CD14-positive monocyte (primary cell): Measurements from ENCODE around the gene NEGR1. TPM values are rescaled to one million over a fixed set of nuclear protein-coding genes. Genes with fewer than 3 reads are reported as not detected.

Experiments
- DNase-seq, 3 donors: peaks; one replicate each; pipeline ENCODE4 v3.0.0-alpha.2; 2011 to 2022
- H2AFZ ChIP-seq: 2 replicates; pipeline ENCODE4 v1.6.0; 2012; ENCODE audit warnings: mild to moderate bottlenecking, low read depth, low read length, inconsistent platforms; ENCODE audit not compliant: insufficient read depth, poor library complexity, severe bottlenecking
- H3K27ac ChIP-seq, 2 donors: 1 replicate in 1 of 2; 2 replicates in 1 of 2; pipeline ENCODE4 v1.5.1; 2012 to 2013; ENCODE audit warnings: low read length in 2 of 2, control low read depth in 1 of 2, inconsistent platforms in 1 of 2, low read depth in 1 of 2, mild to moderate bottlenecking in 1 of 2
- H3K27me3 ChIP-seq, 2 donors: one replicate each; pipeline versions ENCODE4 v1.6.0 to v1.6.1; 2011 to 2013; ENCODE audit warnings: low read length in 2 of 2; ENCODE audit not compliant: control insufficient read depth in 2 of 2, insufficient read depth in 2 of 2
- H3K36me3 ChIP-seq, 2 donors: replicated peaks in 1 of 2; 1 replicate in 1 of 2; 2 replicates in 1 of 2; pipeline versions ENCODE4 v1.5.1 to v1.6.1; 2012 to 2013; ENCODE audit warnings: low read length in 2 of 2, control low read depth in 1 of 2, inconsistent platforms in 1 of 2, mild to moderate bottlenecking in 1 of 2; ENCODE audit not compliant: insufficient read depth in 2 of 2, control insufficient read depth in 1 of 2
- H3K4me1 ChIP-seq, 2 donors: 1 replicate in 1 of 2; 2 replicates in 1 of 2; pipeline versions ENCODE4 v1.5.1 to v1.6.1; 2012 to 2013; ENCODE audit warnings: low read length in 2 of 2, control low read depth in 1 of 2, inconsistent platforms in 1 of 2, mild to moderate bottlenecking in 1 of 2, moderate library complexity in 1 of 2; ENCODE audit not compliant: insufficient read depth in 2 of 2, control insufficient read depth in 1 of 2
- H3K4me2 ChIP-seq: replicated peaks from 2 replicates; pipeline ENCODE3; 2012; ENCODE audit warnings: low read length, moderate library complexity, mild to moderate bottlenecking; ENCODE audit not compliant: poor library complexity, severe bottlenecking; ENCODE audit errors: extremely low read depth
- H3K4me3 ChIP-seq, 3 experiments: fragments of 200-600 bp in 1 of 3; sonication (generic) in 1 of 3; replicated peaks in 1 of 3; 1 replicate in 2 of 3; 2 replicates in 1 of 3; pipeline ENCODE4 v1.5.1; 2011 to 2013; ENCODE audit warnings: low read length in 3 of 3, mild to moderate bottlenecking in 3 of 3, control low read depth in 2 of 3, low read depth in 2 of 3, inconsistent platforms in 1 of 3, moderate library complexity in 1 of 3
- H3K79me2 ChIP-seq: 2 replicates; pipeline ENCODE4 v1.6.0; 2012; ENCODE audit warnings: mild to moderate bottlenecking, control low read depth, inconsistent platforms, low read length, moderate library complexity; ENCODE audit not compliant: insufficient read depth
- H3K9ac ChIP-seq: 2 replicates; pipeline ENCODE4 v1.6.0; 2017; ENCODE audit warnings: low read length, mild to moderate bottlenecking; ENCODE audit not compliant: insufficient read depth, poor library complexity, severe bottlenecking
- H3K9me3 ChIP-seq, 2 donors: replicated peaks in 1 of 2; 1 replicate in 1 of 2; 2 replicates in 1 of 2; pipeline versions ENCODE4 v1.5.1 to v1.6.1; 2012 to 2013; ENCODE audit warnings: low read length in 2 of 2, control low read depth in 1 of 2; ENCODE audit not compliant: control insufficient read depth in 1 of 2, insufficient read depth in 1 of 2
- H4K20me1 ChIP-seq: 2 replicates; pipeline ENCODE4 v1.6.0; 2012; ENCODE audit warnings: mild to moderate bottlenecking, low read length, control low read depth, moderate library complexity; ENCODE audit not compliant: insufficient read depth
- H3K27ac Mint-ChIP-seq, 7 donors: one replicate each; pipeline ENCODE4 v1.8.0; 2020; ENCODE audit warnings: mild to moderate bottlenecking in 7 of 7, mixed read lengths in 7 of 7, moderate library complexity in 6 of 7, inconsistent platforms in 2 of 7
- H3K27me3 Mint-ChIP-seq, 3 donors: one replicate each; pipeline ENCODE4 v1.8.0; 2021 to 2022; ENCODE audit warnings: low read depth in 3 of 3, mild to moderate bottlenecking in 3 of 3, mixed read lengths in 3 of 3, moderate library complexity in 3 of 3, inconsistent platforms in 1 of 3
- H3K36me3 Mint-ChIP-seq, 2 donors: one replicate each; pipeline ENCODE4 v1.8.0; 2020; ENCODE audit warnings: mixed read lengths in 2 of 2, inconsistent platforms in 1 of 2, mild to moderate bottlenecking in 1 of 2
- H3K4me1 Mint-ChIP-seq: one replicate; pipeline ENCODE4 v1.8.0; 2020; ENCODE audit warnings: mild to moderate bottlenecking, mixed read lengths
- H3K4me3 Mint-ChIP-seq, 2 donors: one replicate each; pipeline ENCODE4 v1.8.0; 2020; ENCODE audit warnings: mild to moderate bottlenecking in 2 of 2, mixed read lengths in 2 of 2, moderate library complexity in 1 of 2
- H3K9me3 Mint-ChIP-seq, 7 donors: one replicate each; pipeline ENCODE4 v1.8.0; 2020 to 2022; ENCODE audit warnings: mixed read lengths in 7 of 7, mild to moderate bottlenecking in 6 of 7, moderate library complexity in 6 of 7, inconsistent platforms in 2 of 7
- WGBS: methylation state at CpG from one replicate; pipeline ENCODE4 v1.1.5; 2013; ENCODE audit warnings: missing lambda C conversion rate; ENCODE audit not compliant: insufficient coverage; 5-methylcytosine and 5-hydroxymethylcytosine counted together
- intact Hi-C, 2 donors: fragments of 100-400 bp; cut with micrococcal nuclease; formaldehyde crosslinking; loops; one replicate each; pipeline versions ENCODE4 v1.15.0 to v1.15.1; 2023
- polyA plus RNA-seq, 3 donors: library from polyadenylated mRNA; depleted of rRNA in 1 of 3; unstranded in 2 of 3; stranded (reverse) in 1 of 3; fragments of 300-500 nt in 2 of 3; fragments of >200 nt in 1 of 3; fragmentation: Illumina TruSeq in 2 of 3; gene quantifications; 1 replicate in 2 of 3; 2 replicates in 1 of 3; pipeline ENCODE4 v1.2.3, GENCODE V29; 2012 to 2021
- TF ChIP-seq, protein P1 (sequence below): fragments of 200-600 bp; IDR thresholded peaks from one replicate; pipeline ENCODE4 v1.8.0; 2022; ENCODE audit warnings: antibody characterized with exemption, mild to moderate bottlenecking

Gene NEGR1
- polyA plus RNA-seq, 3 donors = 0.03 to 0.15 (median 0.13) TPM

DNA sequence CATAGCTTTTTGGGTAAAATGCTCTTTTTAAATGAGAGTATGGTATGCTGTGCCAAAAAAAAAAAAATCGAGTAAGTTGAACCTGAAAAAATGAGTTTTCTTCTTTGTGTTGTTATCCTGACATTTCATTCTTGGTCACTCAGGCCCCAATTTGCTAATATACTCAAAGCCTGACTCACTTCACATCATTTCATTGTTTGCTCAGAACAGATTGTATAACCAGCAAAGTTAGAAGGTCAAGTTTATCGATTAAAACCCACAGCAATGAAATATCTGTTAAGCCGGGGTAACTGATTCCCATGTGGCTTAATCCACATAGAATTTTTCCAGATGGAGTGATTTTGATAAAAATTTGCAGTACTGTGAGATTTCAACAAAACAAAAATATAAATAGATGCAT, 363.7 kb downstream of the NEGR1 start:
- Histone ChIP-seq H3K27ac (no peak overlapping the region), H3K4me1 (no peaks in the 10 kb centered on the region), H4K20me1 (no peaks in the 10 kb centered on the region), H2AFZ (no peak overlapping the region), H3K4me2 (no peak overlapping the region), H3K9me3 (peaks cover 0 to 7% of the 10 kb centered on the region in 2 donors), H3K4me3 (no peak overlapping the region), H3K36me3 (no peaks in the 10 kb centered on the region), H3K9ac (no peak overlapping the region), H3K79me2 (no peaks in the 10 kb centered on the region), H3K27me3 (no peaks in the 10 kb centered on the region)
- H3K4me3 Mint-ChIP-seq = no peak overlapping the region
- no peaks in the 10 kb centered on the region for H3K36me3 Mint-ChIP-seq
- H3K27ac Mint-ChIP-seq = no peak overlapping the region
- no peaks in the 10 kb centered on the region for H3K4me1 Mint-ChIP-seq
- H3K27me3 Mint-ChIP-seq = peaks cover 0 to 1% (median 0%) of the 10 kb centered on the region in 3 donors
- H3K9me3 Mint-ChIP-seq = peaks cover 4 to 15% (median 14%) of the 10 kb centered on the region in 7 donors
- no CpG with 5 or more reads among the region's 3 CpGs for WGBS
- TF ChIP-seq, protein P1, sequence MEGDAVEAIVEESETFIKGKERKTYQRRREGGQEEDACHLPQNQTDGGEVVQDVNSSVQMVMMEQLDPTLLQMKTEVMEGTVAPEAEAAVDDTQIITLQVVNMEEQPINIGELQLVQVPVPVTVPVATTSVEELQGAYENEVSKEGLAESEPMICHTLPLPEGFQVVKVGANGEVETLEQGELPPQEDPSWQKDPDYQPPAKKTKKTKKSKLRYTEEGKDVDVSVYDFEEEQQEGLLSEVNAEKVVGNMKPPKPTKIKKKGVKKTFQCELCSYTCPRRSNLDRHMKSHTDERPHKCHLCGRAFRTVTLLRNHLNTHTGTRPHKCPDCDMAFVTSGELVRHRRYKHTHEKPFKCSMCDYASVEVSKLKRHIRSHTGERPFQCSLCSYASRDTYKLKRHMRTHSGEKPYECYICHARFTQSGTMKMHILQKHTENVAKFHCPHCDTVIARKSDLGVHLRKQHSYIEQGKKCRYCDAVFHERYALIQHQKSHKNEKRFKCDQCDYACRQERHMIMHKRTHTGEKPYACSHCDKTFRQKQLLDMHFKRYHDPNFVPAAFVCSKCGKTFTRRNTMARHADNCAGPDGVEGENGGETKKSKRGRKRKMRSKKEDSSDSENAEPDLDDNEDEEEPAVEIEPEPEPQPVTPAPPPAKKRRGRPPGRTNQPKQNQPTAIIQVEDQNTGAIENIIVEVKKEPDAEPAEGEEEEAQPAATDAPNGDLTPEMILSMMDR = no peak
- DNase-seq = no peak
- intact Hi-C loops = no loop called here

DNA sequence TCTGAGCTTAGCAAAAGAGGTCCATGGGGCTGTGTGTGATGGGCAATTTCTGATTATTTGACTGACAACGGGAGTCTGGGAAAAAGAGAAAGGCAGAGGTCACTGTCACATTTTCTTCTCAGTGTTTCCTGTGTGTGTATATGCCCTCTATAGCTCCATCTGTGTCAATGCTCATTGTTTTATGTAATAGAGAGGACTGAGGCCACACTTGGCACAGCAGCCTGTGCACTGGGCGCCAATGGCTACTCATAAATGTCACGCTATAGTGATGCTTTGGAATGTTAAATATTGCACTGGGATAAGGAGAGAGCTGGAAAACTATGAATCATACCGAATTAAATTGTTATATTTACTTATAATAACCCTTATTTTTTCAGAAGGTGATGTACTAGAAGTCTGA, 365.4 kb downstream of the NEGR1 start:
- Mint-ChIP-seq H3K4me3 (no peak overlapping the region), H3K9me3 (peaks cover 4 to 17% (median 14%) of the 10 kb centered on the region in 7 donors), H3K36me3 (no peaks in the 10 kb centered on the region), H3K27me3 (no peaks in the 10 kb centered on the region), H3K4me1 (no peaks in the 10 kb centered on the region), H3K27ac (no peak overlapping the region)
- Histone ChIP-seq H3K27me3 (no peaks in the 10 kb centered on the region), H4K20me1 (no peaks in the 10 kb centered on the region), H3K4me1 (no peaks in the 10 kb centered on the region), H3K9ac (no peak overlapping the region), H3K36me3 (no peaks in the 10 kb centered on the region), H3K4me3 (no peak overlapping the region), H3K27ac (no peak overlapping the region), H2AFZ (no peak overlapping the region), H3K4me2 (no peak overlapping the region), H3K9me3 (peaks cover 0 to 7% of the 10 kb centered on the region in 2 donors), H3K79me2 (no peaks in the 10 kb centered on the region)
- 71% methylated on average over 1 of the region's 4 CpGs for WGBS
- TF ChIP-seq, protein P1 = no peak
- DNase-seq = no peak
- intact Hi-C loops = no loop called here
